MM.1S (cell line): Measurements from ENCODE around the gene ROBO3.

Source experiments
- DNase-seq: peaks from one replicate; pipeline ENCODE4 v3.0.0-alpha.2; 2015
- H2AFZ ChIP-seq: fragments of 300-600 bp; sonication (generic); 2 replicates; pipeline ENCODE4 v1.6.0; 2016; ENCODE audit warnings: antibody characterized with exemption, low read length
- H3F3A ChIP-seq: fragments of 300-600 bp; sonication (generic); 2 replicates; pipeline ENCODE4 v1.6.1; 2016; ENCODE audit warnings: mild to moderate bottlenecking, antibody characterized with exemption, low read length, moderate library complexity, mixed read lengths; ENCODE audit not compliant: insufficient read depth
- H3K27ac ChIP-seq: fragments of 300-600 bp; sonication (generic); 2 replicates; pipeline ENCODE4 v1.5.1; 2016; ENCODE audit warnings: mild to moderate bottlenecking, low read length
- H3K27me3 ChIP-seq: fragments of 300-600 bp; sonication (generic); replicated peaks from 2 replicates; pipeline ENCODE4 v1.6.0; 2016; ENCODE audit warnings: low read length; ENCODE audit not compliant: insufficient read depth
- H3K36me3 ChIP-seq: fragments of 300-600 bp; sonication (generic); replicated peaks from 2 replicates; pipeline ENCODE4 v1.6.1; 2016; ENCODE audit warnings: mild to moderate bottlenecking, low read length, mixed read lengths; ENCODE audit not compliant: insufficient read depth
- H3K4me1 ChIP-seq: fragments of 300-600 bp; sonication (generic); 2 replicates; pipeline ENCODE4 v1.6.1; 2016; ENCODE audit warnings: low read length, mixed read lengths
- H3K4me2 ChIP-seq: fragments of 300-600 bp; sonication (generic); 2 replicates; pipeline ENCODE4 v1.6.0; 2016; ENCODE audit warnings: low read depth, low read length
- H3K4me3 ChIP-seq: fragments of 300-600 bp; sonication (generic); 2 replicates; pipeline ENCODE4 v1.5.1; 2016; ENCODE audit warnings: low read length, mixed read lengths
- H3K79me2 ChIP-seq: fragments of 300-600 bp; sonication (generic); 2 replicates; pipeline ENCODE4 v1.6.1; 2016; ENCODE audit warnings: mixed run types, low read length, mixed read lengths
- H3K9ac ChIP-seq: fragments of 300-600 bp; sonication (generic); 2 replicates; pipeline ENCODE4 v1.6.1; 2016; ENCODE audit warnings: low read length, mixed read lengths
- H3K9me2 ChIP-seq: fragments of 300-600 bp; sonication (generic); replicated peaks from 2 replicates; pipeline ENCODE4 v1.6.1; 2016; ENCODE audit warnings: mild to moderate bottlenecking, low read length, mixed read lengths; ENCODE audit not compliant: insufficient read depth
- H3K9me3 ChIP-seq: fragments of 300-600 bp; sonication (generic); replicated peaks from 2 replicates; pipeline ENCODE4 v1.6.1; 2016; ENCODE audit warnings: mild to moderate bottlenecking, low read length, mixed read lengths; ENCODE audit not compliant: insufficient read depth
- H4K20me1 ChIP-seq: fragments of 300-600 bp; sonication (generic); 2 replicates; pipeline ENCODE4 v1.6.1; 2016; ENCODE audit warnings: mild to moderate bottlenecking, low read length, moderate library complexity, mixed read lengths; ENCODE audit not compliant: insufficient read depth
- CTCF ChIP-seq: fragments of 300-600 bp; sonication (generic); IDR thresholded peaks from 2 replicates; pipeline ENCODE4 v1.5.1; 2016; ENCODE audit warnings: antibody characterized with exemption, low read length, mixed read lengths
- EZH2 ChIP-seq: fragments of 300-600 bp; sonication (generic); optimal IDR thresholded peaks from 2 replicates; pipeline ENCODE3; 2017; ENCODE audit warnings: low read depth, mild to moderate bottlenecking, antibody characterized with exemption, low read length, mixed read lengths
- EZH2phosphoT487 ChIP-seq: fragments of 300-600 bp; sonication (generic); IDR thresholded peaks from 2 replicates; pipeline ENCODE4 v1.6.1; 2018; ENCODE audit warnings: antibody characterized with exemption, low read length

Gene ROBO3

GRCh38 chr11:124832571-124832970 is 32.7 kb upstream of the ROBO3 start:
- Histone ChIP-seq H3K4me1 (peaks cover 4% of the 10 kb centered on the region; the same call in 1 of the 2 replicates), H3K4me3 (no peak overlapping the region), H3K27me3 (no peaks in the 10 kb centered on the region), H2AFZ (no peak overlapping the region), H3K4me2 (no peak overlapping the region), H3K79me2 (no peaks in the 10 kb centered on the region), H4K20me1 (no peaks in the 10 kb centered on the region), H3K27ac (no peak overlapping the region), H3K9me2 (no peaks in the 10 kb centered on the region), H3K36me3 (no peaks in the 10 kb centered on the region), H3F3A (0 out of 2 replicates have a peak, but pooled peaks cover 6% of the 10 kb centered on the region), H3K9me3 (no peaks in the 10 kb centered on the region), H3K9ac (no peak overlapping the region)
- no peak for TF ChIP-seq EZH2
- no peak for TF ChIP-seq CTCF
- no peak for TF ChIP-seq EZH2phosphoT487
- no peak for DNase-seq

- DNase-seq = no peak
- H4K20me1 ChIP-seq = no peaks in the 10 kb centered on the region
- no peaks in the 10 kb centered on the region for H3K9me3 ChIP-seq
- no peaks in the 10 kb centered on the region for H3K79me2 ChIP-seq
- no peak overlapping the region for H3K9ac ChIP-seq
- peaks cover 4% of the 10 kb centered on the region; the same call in 1 of the 2 replicates for H3K4me1 ChIP-seq
- no peak overlapping the region for H2AFZ ChIP-seq
- H3K36me3 ChIP-seq = no peaks in the 10 kb centered on the region
- H3K27me3 ChIP-seq = peaks cover 20% of the 10 kb centered on the region
- H3K4me2 ChIP-seq = no peak overlapping the region
- TF ChIP-seq EZH2phosphoT487 (no peak), CTCF (no peak), EZH2 (no peak)
- H3F3A ChIP-seq = 0 out of 2 replicates have a peak, but pooled peaks cover 6% of the 10 kb centered on the region
- no peak overlapping the region for H3K27ac ChIP-seq
- H3K4me3 ChIP-seq = no peak overlapping the region
- no peaks in the 10 kb centered on the region for H3K9me2 ChIP-seq
Observed at GRCh38 chr11:124834526-124835180, 30.6 kb upstream of the ROBO3 start.

GRCh38 chr11:124835918-124836317 is 29.3 kb upstream of the ROBO3 start:
- H3K27ac ChIP-seq = peak overlapping the region; percentile 67; the same call in 1 of the 2 replicates
- DNase-seq = no peak
- H3K27me3 ChIP-seq = peaks cover 32% of the 10 kb centered on the region
- no peaks in the 10 kb centered on the region for H3K9me3 ChIP-seq
- H3K36me3 ChIP-seq = no peaks in the 10 kb centered on the region
- H3F3A ChIP-seq = 0 out of 2 replicates have a peak, but pooled peaks cover 6% of the 10 kb centered on the region
- H3K9me2 ChIP-seq = no peaks in the 10 kb centered on the region
- H3K9ac ChIP-seq = peak overlapping the region; percentile 48; the same call in 1 of the 2 replicates
- TF ChIP-seq EZH2 = no peak
- H3K79me2 ChIP-seq = no peaks in the 10 kb centered on the region
- H2AFZ ChIP-seq = peak overlapping the region; percentile 85
- peak overlapping the region; percentile 87 for H3K4me2 ChIP-seq
- peaks cover 4% of the 10 kb centered on the region; the same call in 1 of the 2 replicates for H3K4me1 ChIP-seq
- H3K4me3 ChIP-seq = peak overlapping the region; percentile 58
- H4K20me1 ChIP-seq = no peaks in the 10 kb centered on the region

GRCh38 chr11:124837491-124837856 is 27.8 kb upstream of the ROBO3 start:
- Histone ChIP-seq H3K36me3 (no peaks in the 10 kb centered on the region), H3K27ac (peak overlapping the region; percentile 13; the same call in 1 of the 2 replicates), H3K79me2 (no peaks in the 10 kb centered on the region), H3K9me2 (no peaks in the 10 kb centered on the region), H3K4me2 (peak overlapping the region; percentile 87), H4K20me1 (no peaks in the 10 kb centered on the region), H3K27me3 (peaks cover 48% of the 10 kb centered on the region), H3K9me3 (no peaks in the 10 kb centered on the region), H3K4me1 (peaks cover 4% of the 10 kb centered on the region; the same call in 1 of the 2 replicates), H3K9ac (no peak overlapping the region), H2AFZ (no peak overlapping the region), H3F3A (0 out of 2 replicates have a peak, but pooled peaks cover 6% of the 10 kb centered on the region), H3K4me3 (no peak overlapping the region)
- TF ChIP-seq CTCF (peak; percentile 42), EZH2 (no peak)
- peak; percentile 61 for DNase-seq
